Left lung (tissue), 10 donors: ENCODE data around the gene ARHGAP30. TPM values are rescaled to one million over a fixed set of nuclear protein-coding genes. Genes with fewer than 3 reads are reported as not detected.

ENCODE experiments used
- ATAC-seq: fragments of 200-7000 bp; cut with Tn5 transposase; one replicate; pipeline ENCODE4 v1.9.1; 2020; ENCODE audit warnings: moderate library complexity
- DNase-seq, 4 donors: peaks; one replicate each; pipeline ENCODE4 v3.0.0-alpha.2; 2013 to 2020
- H3K27ac ChIP-seq, 2 donors: fragments of 200-600 bp; sonication (generic) in 1 of 2; one replicate each; pipeline versions ENCODE4 v1.5.0 to v1.8.0; 2020 to 2021
- H3K27me3 ChIP-seq, 2 donors: fragments of 200-600 bp; sonication (generic) in 1 of 2; one replicate each; pipeline versions ENCODE4 v1.5.0 to v1.8.0; 2020 to 2021
- H3K36me3 ChIP-seq, 2 donors: fragments of 200-600 bp; sonication (generic) in 1 of 2; one replicate each; pipeline versions ENCODE4 v1.5.0 to v1.8.0; 2020 to 2021
- H3K4me1 ChIP-seq, 2 donors: fragments of 200-600 bp; one replicate each; pipeline ENCODE4 v1.8.0; 2021
- H3K4me3 ChIP-seq, 2 donors: fragments of 200-600 bp; sonication (generic) in 1 of 2; one replicate each; pipeline versions ENCODE4 v1.5.0 to v1.8.0; 2020 to 2021; ENCODE audit warnings: mild to moderate bottlenecking in 1 of 2
- H3K9me3 ChIP-seq, 2 donors: fragments of 200-600 bp; sonication (generic) in 1 of 2; one replicate each; pipeline versions ENCODE4 v1.5.0 to v1.8.0; 2020 to 2021
- CTCF ChIP-seq, 2 donors: fragments of 200-600 bp; sonication (generic) in 1 of 2; IDR thresholded peaks; one replicate each; pipeline versions ENCODE4 v1.5.0 to v1.8.0; 2021; ENCODE audit warnings: antibody characterized with exemption in 2 of 2
- intact Hi-C, 2 donors: fragments of 100-400 bp; cut with DNase I; formaldehyde crosslinking; loops; one replicate each; pipeline versions ENCODE4 v1.11.2 to v1.14.2; 2022
- polyA plus RNA-seq, 6 donors: library from polyadenylated mRNA; unstranded; fragments of 120-200 nt; gene quantifications; one replicate each; pipeline ENCODE4 v1.2.1, GENCODE V29; 2013; ENCODE audit not compliant: insufficient read length in 6 of 6
- total RNA-seq, 2 donors: library from RNA; stranded (reverse); fragmentation: NEBNext Ultra II Directional; extraction: Animal tissue kit (Norgen Biotek cat#: 25700); gene quantifications; one replicate each; pipeline ENCODE4 v1.2.1, GENCODE V29; 2021
- donor health status: DM: no; HTN: yes; CAD: no.
- donor health status: DM: no; HTN: no; CAD: no.

The ARHGAP30 gene
- total and polyA plus RNA-seq, 8 donors, result 3.0 to 57.7 (median 4.2) TPM

GRCh38 chr1:161046605-161047228 is 23.0 kb downstream of the ARHGAP30 start:
- Histone ChIP-seq H3K9me3 (no peaks in the 10 kb centered on the region), H3K27me3 (no peaks in the 10 kb centered on the region), H3K27ac (peak overlapping the region; percentile 97 to 99), H3K4me1 (peaks cover 12 to 49% of the 10 kb centered on the region in 2 donors), H3K36me3 (peaks cover 0 to 55% of the 10 kb centered on the region in 2 donors), H3K4me3 (peak overlapping the region in 1 of 2 donors; percentile 99)
- ATAC-seq (no peak), DNase-seq (no peak)
- TF ChIP-seq CTCF (IDR thresholded peaks at IDR 0.05), result no peak
- intact Hi-C loops, result no loop called here

DNA sequence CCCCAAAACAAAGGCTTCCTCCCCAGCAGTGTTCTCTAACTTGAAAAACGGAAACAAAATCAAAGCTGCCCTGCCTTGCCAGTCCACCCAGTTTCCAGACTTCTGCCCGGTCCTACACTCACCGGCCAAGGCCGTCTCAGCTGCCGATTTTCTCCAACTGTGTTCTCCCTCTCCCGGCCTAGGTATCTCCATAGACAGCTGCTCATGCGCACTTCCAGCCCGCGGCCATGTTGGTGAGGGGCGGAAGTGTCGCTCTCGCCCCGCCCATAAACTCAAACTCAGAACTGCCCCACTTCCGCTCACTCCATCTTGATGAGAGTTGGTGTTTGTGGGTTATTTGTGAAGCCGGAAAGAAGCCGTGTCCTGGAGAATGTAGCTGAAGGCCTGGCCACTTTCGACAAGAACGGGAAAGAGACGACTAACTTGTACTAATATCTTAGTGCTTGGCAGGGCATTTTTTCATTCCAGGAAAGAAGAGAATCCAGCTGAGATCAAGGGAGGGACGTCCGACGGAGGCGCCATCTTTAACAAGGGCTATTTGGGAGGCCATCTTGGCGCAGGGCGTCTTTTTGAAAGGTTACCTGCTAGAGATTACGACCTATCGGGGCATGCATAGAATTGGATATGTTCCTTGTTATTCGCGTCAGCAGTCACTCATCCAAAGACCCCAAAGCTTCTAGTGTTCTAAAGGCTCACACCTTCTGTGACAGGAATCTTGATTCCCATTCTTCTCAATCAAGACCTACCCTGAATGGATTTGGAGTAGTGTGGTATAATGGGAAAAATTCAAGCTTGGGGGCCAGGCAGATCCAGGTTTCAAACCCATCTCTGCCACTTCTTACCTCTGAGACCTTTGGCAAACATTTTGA is 23.7 kb downstream of the ARHGAP30 start, which contains the start of gene USF1:
Gene USF1 (minus strand): TSS at position 242 of the 869 bp plus-strand sequence. CDS start 2,702 bp downstream, outside the sequence.
- peaks cover 0 to 55% of the 10 kb centered on the region in 2 donors for H3K36me3 ChIP-seq
- DNase-seq (peak; percentile 92 to 99 (median 95)), ATAC-seq (peak; percentile 95)
- peak within 1 kb of the TSS; percentile 86 to 99 for H3K4me3 ChIP-seq
- H3K4me1 ChIP-seq, result peaks cover 12 to 49% of the 10 kb centered on the region in 2 donors
- TF ChIP-seq CTCF (IDR thresholded peaks at IDR 0.05), result no peak
- intact Hi-C loops, result no loop called here
- H3K27ac ChIP-seq, result peak within 1 kb of the TSS; percentile 97 to 99
- H3K9me3 ChIP-seq, result no peaks in the 10 kb centered on the region
- no peaks in the 10 kb centered on the region for H3K27me3 ChIP-seq

GRCh38 chr1:161044908-161045735 is 24.6 kb downstream of the ARHGAP30 start:
- H3K9me3 ChIP-seq, result no peaks in the 10 kb centered on the region
- DNase-seq (peak; percentile 55 to 88 (median 75)), ATAC-seq (peak; percentile 77)
- no peaks in the 10 kb centered on the region for H3K27me3 ChIP-seq
- TF ChIP-seq CTCF (IDR thresholded peaks at IDR 0.05), result no peak
- H3K36me3 ChIP-seq, result peaks cover 0 to 55% of the 10 kb centered on the region in 2 donors
- peaks cover 12 to 49% of the 10 kb centered on the region in 2 donors for H3K4me1 ChIP-seq
- H3K4me3 ChIP-seq, result peak overlapping the region; percentile 86 to 99
- intact Hi-C loops, result no loop called here
- H3K27ac ChIP-seq, result peak overlapping the region; percentile 97 to 99

- Histone ChIP-seq H3K36me3 (peaks cover 0 to 55% of the 10 kb centered on the region in 2 donors), H3K27ac (peak overlapping the region; percentile 97 to 99), H3K4me3 (peak overlapping the region; percentile 86 to 99), H3K4me1 (peaks cover 12 to 54% of the 10 kb centered on the region in 2 donors), H3K9me3 (no peaks in the 10 kb centered on the region), H3K27me3 (no peaks in the 10 kb centered on the region)
- intact Hi-C loops, result no loop called here
- no peak for TF ChIP-seq CTCF (IDR thresholded peaks at IDR 0.05)
- DNase-seq (peak in 1 of 4 donors; percentile 11), ATAC-seq (no peak)
Observed at GRCh38 chr1:161044535-161044907, 25.2 kb downstream of the ARHGAP30 start.
